ENCODE data around the gene SMS. TPM values are rescaled to one million over a fixed set of nuclear protein-coding genes. Genes with fewer than 3 reads are reported as not detected.

Gene SMS
- total RNA-seq, 1 experiment from 2014 or later = 172 TPM

DNA sequence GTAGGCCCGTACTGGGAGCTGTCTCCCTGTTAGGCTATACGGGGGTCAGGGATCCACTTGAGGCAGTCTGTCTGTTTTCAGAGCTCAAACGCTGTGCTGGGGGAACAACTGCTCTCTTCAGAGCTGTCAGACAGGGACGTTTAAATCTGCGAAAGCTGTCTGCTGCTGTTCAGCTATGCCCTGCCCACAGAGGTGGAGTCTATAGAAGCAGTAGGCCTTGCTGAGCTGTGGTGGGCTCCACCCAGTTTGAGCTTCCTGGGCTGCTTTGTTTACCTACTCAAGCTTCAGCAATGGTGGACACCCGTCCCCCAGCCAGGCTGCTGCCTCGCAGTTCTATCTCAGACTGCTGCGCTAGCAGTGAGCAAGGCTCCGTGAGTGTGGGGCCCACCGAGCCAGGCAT, 64.4 kb downstream of the SMS start:
- POLR2A ChIA-PET = no interaction called here

DNA sequence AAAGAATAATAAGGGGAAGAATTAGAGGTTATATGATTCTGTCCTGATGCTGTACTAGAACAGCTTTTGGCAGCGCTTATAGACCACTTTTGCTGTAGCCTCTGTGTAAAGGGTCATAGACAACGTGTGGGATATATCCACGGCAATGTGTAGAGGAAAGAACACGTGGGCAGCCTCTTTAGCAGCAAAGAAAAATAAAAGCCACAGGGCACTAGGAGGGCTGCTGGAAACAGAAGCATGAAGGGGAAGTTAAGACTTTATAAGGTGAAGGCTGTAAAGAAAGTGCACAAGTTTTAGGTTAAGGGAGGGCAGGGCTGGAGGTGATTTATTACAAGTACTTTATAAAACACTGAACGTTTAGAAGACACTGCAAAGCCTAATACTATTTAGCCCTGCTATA, 71.5 kb downstream of the SMS start:
- TF ChIP-seq, protein P1, sequence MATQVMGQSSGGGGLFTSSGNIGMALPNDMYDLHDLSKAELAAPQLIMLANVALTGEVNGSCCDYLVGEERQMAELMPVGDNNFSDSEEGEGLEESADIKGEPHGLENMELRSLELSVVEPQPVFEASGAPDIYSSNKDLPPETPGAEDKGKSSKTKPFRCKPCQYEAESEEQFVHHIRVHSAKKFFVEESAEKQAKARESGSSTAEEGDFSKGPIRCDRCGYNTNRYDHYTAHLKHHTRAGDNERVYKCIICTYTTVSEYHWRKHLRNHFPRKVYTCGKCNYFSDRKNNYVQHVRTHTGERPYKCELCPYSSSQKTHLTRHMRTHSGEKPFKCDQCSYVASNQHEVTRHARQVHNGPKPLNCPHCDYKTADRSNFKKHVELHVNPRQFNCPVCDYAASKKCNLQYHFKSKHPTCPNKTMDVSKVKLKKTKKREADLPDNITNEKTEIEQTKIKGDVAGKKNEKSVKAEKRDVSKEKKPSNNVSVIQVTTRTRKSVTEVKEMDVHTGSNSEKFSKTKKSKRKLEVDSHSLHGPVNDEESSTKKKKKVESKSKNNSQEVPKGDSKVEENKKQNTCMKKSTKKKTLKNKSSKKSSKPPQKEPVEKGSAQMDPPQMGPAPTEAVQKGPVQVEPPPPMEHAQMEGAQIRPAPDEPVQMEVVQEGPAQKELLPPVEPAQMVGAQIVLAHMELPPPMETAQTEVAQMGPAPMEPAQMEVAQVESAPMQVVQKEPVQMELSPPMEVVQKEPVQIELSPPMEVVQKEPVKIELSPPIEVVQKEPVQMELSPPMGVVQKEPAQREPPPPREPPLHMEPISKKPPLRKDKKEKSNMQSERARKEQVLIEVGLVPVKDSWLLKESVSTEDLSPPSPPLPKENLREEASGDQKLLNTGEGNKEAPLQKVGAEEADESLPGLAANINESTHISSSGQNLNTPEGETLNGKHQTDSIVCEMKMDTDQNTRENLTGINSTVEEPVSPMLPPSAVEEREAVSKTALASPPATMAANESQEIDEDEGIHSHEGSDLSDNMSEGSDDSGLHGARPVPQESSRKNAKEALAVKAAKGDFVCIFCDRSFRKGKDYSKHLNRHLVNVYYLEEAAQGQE (IDR thresholded peaks at IDR 0.05; ENCODE audit: insufficient read depth in 1 of 2, low read depth in 2 of 2, low read length in 1 of 2) = no peak
- TF ChIP-seq, protein P2, sequence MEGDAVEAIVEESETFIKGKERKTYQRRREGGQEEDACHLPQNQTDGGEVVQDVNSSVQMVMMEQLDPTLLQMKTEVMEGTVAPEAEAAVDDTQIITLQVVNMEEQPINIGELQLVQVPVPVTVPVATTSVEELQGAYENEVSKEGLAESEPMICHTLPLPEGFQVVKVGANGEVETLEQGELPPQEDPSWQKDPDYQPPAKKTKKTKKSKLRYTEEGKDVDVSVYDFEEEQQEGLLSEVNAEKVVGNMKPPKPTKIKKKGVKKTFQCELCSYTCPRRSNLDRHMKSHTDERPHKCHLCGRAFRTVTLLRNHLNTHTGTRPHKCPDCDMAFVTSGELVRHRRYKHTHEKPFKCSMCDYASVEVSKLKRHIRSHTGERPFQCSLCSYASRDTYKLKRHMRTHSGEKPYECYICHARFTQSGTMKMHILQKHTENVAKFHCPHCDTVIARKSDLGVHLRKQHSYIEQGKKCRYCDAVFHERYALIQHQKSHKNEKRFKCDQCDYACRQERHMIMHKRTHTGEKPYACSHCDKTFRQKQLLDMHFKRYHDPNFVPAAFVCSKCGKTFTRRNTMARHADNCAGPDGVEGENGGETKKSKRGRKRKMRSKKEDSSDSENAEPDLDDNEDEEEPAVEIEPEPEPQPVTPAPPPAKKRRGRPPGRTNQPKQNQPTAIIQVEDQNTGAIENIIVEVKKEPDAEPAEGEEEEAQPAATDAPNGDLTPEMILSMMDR (IDR thresholded peaks at IDR 0.05) = no peak
- POLR2A ChIA-PET = no interaction called here
- no TSS peak for BruUV-seq (replicated peaks)
- Histone ChIP-seq H3K4me3 (ENCODE audit: low read depth in 2 of 2, low read length in 2 of 2) (no peak overlapping the region), H3K36me3 (ENCODE audit: control insufficient read depth, insufficient read depth, low read length) (no peaks in the 10 kb centered on the region), H3K27me3 (ENCODE audit: control insufficient read depth, insufficient read depth, low read length) (no peaks in the 10 kb centered on the region), H3K27ac (ENCODE audit: low read length) (no peak overlapping the region), H3K4me1 (ENCODE audit: control insufficient read depth, insufficient read depth, low read length) (no peaks in the 10 kb centered on the region), H3K9me3 (ENCODE audit: control insufficient read depth, insufficient read depth, low read depth, low read length) (no peaks in the 10 kb centered on the region)
- in situ Hi-C loops (cut with HindIII; ENCODE audit: low pct_unique_long_range_greater_than_20kb, low sequenced_read_pairs) (no loop called here), intact Hi-C loops (cut with micrococcal nuclease; ENCODE audit: unreplicated experiment) (no loop called here)
- CTCF ChIA-PET = no interaction called here
- DNase-seq (ENCODE audit: low read depth, low spot score) = no peak
- no peak for ATAC-seq

More for the DNA sequence above, 64.4 kb downstream of the SMS start:
- H3K27ac ChIP-seq (ENCODE audit: low read length) = no peak overlapping the region
- ATAC-seq (no peak), DNase-seq (ENCODE audit: low read depth, low spot score) (no peak)
- no TSS peak for BruUV-seq (replicated peaks)
- no peak overlapping the region for H3K4me3 ChIP-seq (ENCODE audit: low read depth in 2 of 2, low read length in 2 of 2)
- no peaks in the 10 kb centered on the region for H3K27me3 ChIP-seq (ENCODE audit: control insufficient read depth, insufficient read depth, low read length)
- CTCF ChIA-PET = no interaction called here
- TF ChIP-seq, protein P1 (IDR thresholded peaks at IDR 0.05; ENCODE audit: insufficient read depth in 1 of 2, low read depth in 2 of 2, low read length in 1 of 2) = no peak
- TF ChIP-seq POLR2AphosphoS5 (IDR thresholded peaks at IDR 0.05; ENCODE audit: low read depth, low read length) (no peak), SIN3A (IDR thresholded peaks at IDR 0.05; ENCODE audit: borderline replicate concordance, insufficient read depth, low read depth, low read length) (no peak), TCF7L2 (IDR thresholded peaks at IDR 0.05; ENCODE audit: low read depth, low read length) (no peak)
- TF ChIP-seq, protein P2 (IDR thresholded peaks at IDR 0.05) = no peak
- H3K4me1 ChIP-seq (ENCODE audit: control insufficient read depth, insufficient read depth, low read length) = no peaks in the 10 kb centered on the region
- H3K9me3 ChIP-seq (ENCODE audit: control insufficient read depth, insufficient read depth, low read depth, low read length) = no peaks in the 10 kb centered on the region
- in situ Hi-C loops (cut with HindIII; ENCODE audit: low pct_unique_long_range_greater_than_20kb, low sequenced_read_pairs) (no loop called here), intact Hi-C loops (cut with micrococcal nuclease; ENCODE audit: unreplicated experiment) (no loop called here)
- no peaks in the 10 kb centered on the region for H3K36me3 ChIP-seq (ENCODE audit: control insufficient read depth, insufficient read depth, low read length)
